SK-MEL-5 (cell line): ENCODE data around the gene FGGY. TPM values are rescaled to one million over a fixed set of nuclear protein-coding genes. Genes with fewer than 3 reads are reported as not detected.

ENCODE experiments used
- DNase-seq: peaks from one replicate; pipeline ENCODE4 v3.0.0-alpha.2; 2016; ENCODE audit warnings: low read depth, low spot score
- in situ Hi-C: cut with HindIII; loops from 2 replicates; pipeline ENCODE4 v1.10.0; 2016; ENCODE audit warnings: low sequenced_read_pairs, high pct_unique_total_duplicates, low pct_unique_long_range_greater_than_20kb
- total RNA-seq: library from RNA; depleted of rRNA; stranded (reverse); fragments of >200 nt; shearing (Covaris generic); gene quantifications from 2 replicates; pipeline ENCODE4 v1.2.3, GENCODE V29; 2014

The FGGY gene
- total RNA-seq, 1 experiment from 2014 or later, result 12.0 TPM

DNA sequence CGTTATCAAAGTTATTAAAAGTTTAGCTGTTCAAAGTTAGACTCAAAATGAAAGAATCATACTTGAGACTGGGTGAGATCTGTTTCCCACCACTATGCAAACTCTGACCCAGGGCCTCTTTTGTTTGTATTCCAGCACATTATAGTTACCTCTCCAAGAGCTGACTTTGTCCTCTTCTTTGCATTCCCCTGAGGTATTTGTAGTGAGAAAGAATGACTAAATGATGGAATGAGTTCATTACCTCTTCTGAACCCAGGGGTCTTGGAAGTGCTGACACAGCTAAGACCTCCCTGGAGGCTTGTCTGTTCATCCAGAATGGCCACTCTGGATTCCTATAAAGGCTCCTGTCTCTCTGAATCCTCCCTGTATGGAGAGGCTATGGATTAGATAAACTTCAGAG is 62.4 kb downstream of the FGGY start:
- in situ Hi-C loops, result no loop called here

GRCh38 chr1:59360170-59360569 is 63.3 kb downstream of the FGGY start:
- no peak for DNase-seq
- in situ Hi-C loops, result no loop called here

More for the DNA sequence above, 62.4 kb downstream of the FGGY start:
- DNase-seq, result no peak

DNA sequence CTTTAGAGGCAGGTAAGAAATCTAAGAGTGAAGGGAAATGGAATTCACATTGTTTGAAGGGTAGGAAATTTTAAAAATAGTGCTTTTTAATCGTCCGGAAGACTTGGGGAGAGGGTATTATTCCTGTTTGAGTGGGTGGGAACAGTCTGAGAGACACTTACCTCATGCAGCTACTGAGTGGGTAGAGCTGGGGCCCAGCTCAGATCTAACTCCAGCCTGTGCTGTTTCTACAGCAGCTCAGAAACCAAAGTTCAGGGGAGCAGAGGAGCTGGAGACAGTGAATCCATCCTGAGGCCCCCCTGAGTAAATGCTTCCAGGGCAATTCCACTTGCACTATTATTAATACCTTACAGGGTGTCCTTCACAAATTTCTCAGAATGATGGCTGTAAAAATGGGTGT is 63.8 kb downstream of the FGGY start:
- in situ Hi-C loops, result no loop called here
- DNase-seq, result no peak

DNA sequence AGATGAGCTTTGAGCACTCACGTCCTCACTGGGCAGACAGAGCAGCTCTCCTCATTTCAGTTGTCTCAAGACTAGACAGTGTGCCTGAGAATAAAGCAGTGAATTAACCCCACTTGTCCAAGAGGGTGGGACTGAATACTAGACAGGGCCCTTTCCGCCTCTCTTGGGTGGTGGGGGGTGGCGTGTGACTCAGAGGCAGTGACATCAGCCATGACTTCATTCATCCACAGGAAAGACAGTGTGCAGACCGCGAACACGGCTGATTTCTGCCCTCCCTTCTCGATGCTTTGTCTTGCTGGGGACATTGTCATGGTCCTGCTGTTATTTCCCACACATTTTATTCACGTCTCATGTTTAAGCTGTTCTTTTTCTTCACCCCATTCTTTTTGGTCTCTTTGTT is 64.9 kb downstream of the FGGY start:
- in situ Hi-C loops, result no loop called here

DNA sequence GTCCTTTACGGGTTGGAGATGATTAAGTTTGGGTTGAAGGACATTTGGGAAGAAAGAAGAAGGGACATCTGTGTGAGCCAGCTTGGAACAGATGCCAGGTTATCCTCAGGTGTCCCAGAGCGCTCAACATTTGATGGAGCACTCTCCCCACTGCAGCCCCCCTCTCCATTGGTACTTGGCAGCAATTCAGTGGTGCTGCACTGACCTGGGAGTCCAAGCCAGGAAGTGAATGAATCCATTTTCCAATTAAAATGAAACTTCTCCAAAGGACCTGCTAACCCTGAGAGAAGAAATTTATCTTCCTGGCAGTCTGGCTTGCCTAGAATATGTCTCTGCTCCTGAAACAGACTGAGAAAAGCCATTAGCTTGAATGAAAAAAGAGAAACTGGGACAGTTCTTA is 67.1 kb downstream of the FGGY start:
- no peak for DNase-seq
- in situ Hi-C loops, result no loop called here

More for the DNA sequence above, 64.9 kb downstream of the FGGY start:
- DNase-seq, result no peak

GRCh38 chr1:59366346-59366745 is 69.5 kb downstream of the FGGY start:
- no peak for DNase-seq
- in situ Hi-C loops, result no loop called here

GRCh38 chr1:59367301-59368007 is 70.6 kb downstream of the FGGY start:
- in situ Hi-C loops, result no loop called here
- DNase-seq, result no peak

DNA sequence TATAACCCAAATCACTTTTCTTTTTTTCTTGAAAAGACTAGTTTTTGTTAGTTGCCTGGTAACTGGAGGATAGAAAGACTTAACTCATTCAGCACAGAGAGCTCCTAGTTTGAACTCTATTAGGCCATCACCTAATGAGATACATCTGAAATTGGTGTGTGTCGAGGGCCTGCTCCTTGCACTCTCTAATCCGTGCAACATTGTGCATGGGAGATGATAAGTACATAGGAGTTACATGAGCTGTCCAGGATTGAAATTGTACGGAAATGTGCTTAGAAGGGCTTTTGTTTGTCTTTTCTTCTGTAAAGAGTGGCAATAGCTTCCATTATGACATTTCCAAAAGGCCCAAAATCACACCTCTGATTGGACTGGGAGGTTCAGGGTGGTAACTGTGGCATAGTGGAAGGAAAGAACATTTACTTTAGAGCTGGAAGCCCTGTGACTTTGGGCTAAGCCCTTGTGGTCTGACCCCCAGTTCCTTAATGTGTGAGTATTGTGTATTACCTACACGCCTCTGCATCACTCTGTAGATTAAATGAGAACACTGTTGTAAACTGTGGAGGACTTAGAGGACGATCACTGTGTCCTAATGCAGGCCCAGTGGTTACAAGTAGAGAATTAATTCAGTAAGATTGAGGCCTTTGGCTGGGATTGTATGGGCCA is 71.2 kb downstream of the FGGY start:
- DNase-seq, result no peak
- in situ Hi-C loops, result no loop called here

- DNase-seq, result no peak
- in situ Hi-C loops, result no loop called here
Measured at GRCh38 chr1:59375321-59376220, 78.7 kb downstream of the FGGY start.

DNA sequence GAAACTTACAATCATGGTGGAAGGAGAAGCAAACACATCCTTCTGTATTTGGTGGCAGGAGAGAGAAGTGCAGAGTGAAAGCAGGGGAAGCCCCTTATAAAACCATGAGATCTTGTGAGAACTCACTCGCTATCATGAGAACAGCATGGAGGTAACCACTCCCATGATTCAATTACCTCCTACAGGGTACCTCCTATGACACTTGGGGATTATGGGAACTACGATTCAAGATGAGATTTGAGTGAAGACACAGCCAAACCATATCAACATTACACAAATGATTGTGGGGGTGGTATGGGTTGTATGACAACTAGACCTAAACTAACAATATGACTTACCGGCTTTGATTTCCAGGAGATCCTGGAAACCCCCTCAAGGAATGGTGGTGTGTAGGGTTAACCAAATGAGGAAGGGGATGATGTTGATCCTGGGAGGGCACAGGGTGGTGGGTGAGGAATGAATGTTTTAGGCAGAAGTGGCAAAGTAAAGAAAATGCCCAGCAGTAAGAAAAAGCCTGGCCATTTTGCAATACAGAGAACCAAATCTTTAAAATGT is 80.5 kb downstream of the FGGY start:
- in situ Hi-C loops, result no loop called here
- DNase-seq, result no peak

DNA sequence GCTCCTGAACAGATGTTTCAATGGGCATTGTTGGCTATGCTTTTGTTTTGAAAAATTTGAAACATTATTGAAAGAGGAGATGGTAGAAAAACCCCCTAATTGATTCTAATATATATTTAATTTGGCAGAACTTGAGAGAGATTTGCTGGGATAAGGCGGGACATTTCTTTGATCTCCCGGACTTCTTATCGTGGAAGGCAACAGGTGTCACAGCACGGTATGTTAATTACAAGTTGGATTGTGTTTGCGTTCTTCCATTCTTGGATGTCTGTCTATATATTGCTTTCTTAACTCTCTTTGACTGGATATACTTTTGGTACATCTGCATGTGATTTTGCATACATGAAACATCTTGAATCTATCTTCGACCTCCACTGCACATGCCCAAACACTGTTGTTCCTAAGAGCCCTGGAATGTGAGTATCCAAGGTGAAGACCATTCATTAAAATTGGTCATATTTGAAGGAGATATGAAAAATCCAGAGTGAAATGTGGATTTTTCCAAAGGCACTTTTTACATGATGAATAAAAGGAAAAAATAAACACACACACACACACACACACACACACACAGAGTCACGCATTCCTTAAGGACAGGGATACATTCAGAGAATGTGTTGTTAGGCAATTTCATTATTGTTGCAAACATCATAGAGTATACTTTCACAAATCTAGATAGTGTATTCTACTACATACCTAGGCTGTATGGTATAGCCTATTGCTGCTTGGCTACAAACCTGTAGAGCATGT is 81.9 kb downstream of the FGGY start:
- in situ Hi-C loops, result no loop called here
- DNase-seq, result no peak

- DNase-seq, result no peak
Measured at GRCh38 chr1:59379371-59379728, 82.5 kb downstream of the FGGY start.

DNA sequence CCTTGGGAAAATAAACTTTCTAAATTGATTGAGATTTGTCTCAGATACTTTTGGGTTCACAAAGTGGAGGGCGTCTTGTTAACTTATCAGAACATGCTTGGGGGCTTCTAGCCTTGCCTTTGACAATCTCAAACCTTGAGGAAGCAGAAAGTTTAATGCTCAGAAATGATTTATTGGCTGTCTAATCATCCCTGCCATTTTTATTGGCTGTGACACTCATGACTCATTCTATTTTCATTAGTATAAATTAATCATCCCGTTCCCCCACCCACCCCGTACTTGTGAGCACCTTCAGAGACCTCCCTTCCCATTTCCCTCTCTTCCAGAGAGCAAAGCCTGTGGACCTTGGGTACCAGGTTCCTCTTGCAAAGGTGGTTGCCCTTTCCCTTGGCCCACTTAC is 87.1 kb downstream of the FGGY start:
- no peak for DNase-seq
- in situ Hi-C loops, result no loop called here

More at GRCh38 chr1:59379371-59379728, 82.5 kb downstream of the FGGY start:
- in situ Hi-C loops, result no loop called here

DNA sequence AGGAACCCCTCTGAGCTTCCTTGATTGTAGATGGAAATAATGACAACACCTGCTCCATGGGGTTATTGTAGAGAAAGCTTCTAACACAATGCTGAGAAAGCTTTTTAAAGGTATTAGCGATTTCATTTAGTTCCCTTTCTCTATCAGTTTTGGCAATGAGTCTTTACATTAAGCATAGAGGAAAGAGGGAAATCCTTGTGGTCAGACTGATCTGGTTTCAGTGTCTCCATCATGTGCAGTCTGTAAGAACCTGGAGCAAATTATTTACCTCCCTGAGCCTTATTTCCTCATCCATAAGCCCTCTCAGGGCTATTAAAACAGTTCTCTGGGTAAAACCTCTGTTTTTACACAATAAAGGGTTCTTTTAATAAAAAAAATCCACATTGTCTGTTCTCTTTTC is 87.5 kb downstream of the FGGY start:
- in situ Hi-C loops, result no loop called here
- DNase-seq, result no peak

DNA sequence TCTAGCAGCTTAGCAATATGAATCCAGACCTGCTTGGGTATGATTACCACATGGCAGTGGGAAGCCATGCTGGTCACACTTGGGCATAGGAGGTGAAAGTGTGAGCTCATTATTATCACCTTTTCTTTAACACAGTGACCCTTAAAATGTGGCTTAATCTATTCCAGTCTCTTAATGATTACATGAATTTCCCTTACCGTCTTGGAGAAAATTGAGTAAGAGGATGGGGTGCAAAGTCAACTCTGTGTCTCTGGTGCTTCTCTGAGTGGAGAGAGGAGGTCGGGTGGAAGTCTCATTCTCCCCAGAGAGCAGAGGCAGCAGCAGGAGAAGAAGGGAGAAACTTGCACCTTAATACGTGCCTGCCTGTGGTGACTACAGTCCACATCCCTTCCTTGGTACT is 91.3 kb downstream of the FGGY start:
- in situ Hi-C loops, result no loop called here
- no peak for DNase-seq

DNA sequence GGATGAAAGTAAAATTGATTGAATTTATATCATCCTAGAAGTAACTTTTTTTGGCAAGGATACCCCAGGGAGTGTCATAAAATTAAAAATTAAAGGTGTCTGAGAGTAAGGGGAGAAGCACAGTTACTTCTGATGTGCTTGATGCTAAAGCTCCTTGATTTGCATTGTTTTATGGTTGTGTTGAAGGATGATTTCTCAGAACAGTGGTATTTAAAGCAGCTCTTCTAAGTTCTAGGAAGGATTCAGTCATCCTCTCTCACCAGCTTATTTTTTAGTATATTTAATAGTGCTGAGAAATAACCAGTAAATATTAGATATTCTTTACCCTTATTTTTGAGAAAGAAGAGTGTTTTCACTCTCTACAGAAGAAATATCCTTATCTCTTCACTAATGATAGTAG is 93.0 kb downstream of the FGGY start:
- in situ Hi-C loops, result no loop called here
- DNase-seq, result no peak

DNA sequence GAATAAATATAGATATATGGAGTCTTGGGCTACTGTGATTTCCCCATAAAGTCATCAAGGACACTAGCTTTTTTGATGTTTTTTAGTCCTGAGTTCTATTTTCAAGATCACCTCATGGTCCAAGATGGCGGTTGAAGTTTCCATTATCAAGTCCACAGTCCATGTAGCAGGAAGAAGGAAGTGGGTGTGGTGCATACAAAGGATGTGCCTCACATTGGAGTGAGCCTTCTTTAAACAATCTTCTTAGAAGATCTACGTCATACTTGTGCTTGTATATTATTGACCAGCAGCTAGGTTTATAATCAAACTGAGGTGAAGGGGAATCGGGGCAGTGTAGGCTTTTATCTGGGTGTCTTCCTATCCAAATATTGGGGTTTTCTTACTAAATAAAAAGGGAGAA is 93.4 kb downstream of the FGGY start:
- no peak for DNase-seq
- in situ Hi-C loops, result no loop called here
